NCI-H446 (cell line): ENCODE measurements around the gene HDAC6.
"Not testable (repeated sequence)": the region's sequence is repeated elsewhere in the genome, so short reads cannot be mapped to it uniquely, and the experiment has no call there.

Experiments used
- DNase-seq, 2 experiments: peaks; one replicate each; lab custom pipeline; 2025; lab: John Stamatoyannopoulos, UW

The HDAC6 gene

DNA sequence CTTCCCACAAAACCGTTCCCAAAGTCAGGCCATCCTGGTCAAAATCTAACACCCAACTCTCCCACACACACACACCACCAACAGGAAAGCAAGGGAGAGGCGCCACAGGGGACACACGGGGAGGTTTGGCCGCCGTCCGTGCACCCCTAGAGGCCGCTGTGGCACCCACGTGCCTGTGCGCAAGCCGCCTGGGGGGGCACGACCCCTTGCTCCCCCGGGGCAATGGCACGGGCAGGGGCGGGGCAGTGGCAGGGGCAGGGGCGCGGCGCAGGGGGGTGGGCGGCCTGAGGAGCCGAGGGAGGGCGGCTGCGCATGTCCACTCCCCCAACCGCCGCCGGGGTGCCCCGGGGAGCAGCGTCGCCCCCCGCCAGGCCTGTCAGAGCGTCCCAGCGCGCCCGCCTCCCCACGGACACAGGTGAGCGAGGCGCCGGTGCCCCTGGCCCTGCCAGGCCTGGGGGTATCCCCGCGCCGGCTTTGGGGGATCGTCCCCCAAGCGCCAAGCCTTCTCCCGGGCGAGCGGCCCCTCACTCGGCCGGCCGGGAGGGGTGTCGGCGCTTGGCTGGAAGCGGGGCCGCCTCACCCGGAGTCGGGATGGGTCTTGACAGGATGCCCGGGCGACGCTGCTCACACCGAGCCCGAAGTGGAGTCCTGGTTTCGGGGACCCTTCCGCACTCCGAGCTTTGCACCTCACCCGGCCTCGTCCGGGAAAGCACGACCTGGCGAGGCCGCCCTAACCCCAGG, 24.4 kb downstream of the HDAC6 start, which contains the start of gene ERAS:
Gene ERAS (plus strand): TSS at position 379 of the 741 bp plus-strand sequence. CDS start 2,611 bp downstream, outside the sequence.
- no peak for DNase-seq

DNA sequence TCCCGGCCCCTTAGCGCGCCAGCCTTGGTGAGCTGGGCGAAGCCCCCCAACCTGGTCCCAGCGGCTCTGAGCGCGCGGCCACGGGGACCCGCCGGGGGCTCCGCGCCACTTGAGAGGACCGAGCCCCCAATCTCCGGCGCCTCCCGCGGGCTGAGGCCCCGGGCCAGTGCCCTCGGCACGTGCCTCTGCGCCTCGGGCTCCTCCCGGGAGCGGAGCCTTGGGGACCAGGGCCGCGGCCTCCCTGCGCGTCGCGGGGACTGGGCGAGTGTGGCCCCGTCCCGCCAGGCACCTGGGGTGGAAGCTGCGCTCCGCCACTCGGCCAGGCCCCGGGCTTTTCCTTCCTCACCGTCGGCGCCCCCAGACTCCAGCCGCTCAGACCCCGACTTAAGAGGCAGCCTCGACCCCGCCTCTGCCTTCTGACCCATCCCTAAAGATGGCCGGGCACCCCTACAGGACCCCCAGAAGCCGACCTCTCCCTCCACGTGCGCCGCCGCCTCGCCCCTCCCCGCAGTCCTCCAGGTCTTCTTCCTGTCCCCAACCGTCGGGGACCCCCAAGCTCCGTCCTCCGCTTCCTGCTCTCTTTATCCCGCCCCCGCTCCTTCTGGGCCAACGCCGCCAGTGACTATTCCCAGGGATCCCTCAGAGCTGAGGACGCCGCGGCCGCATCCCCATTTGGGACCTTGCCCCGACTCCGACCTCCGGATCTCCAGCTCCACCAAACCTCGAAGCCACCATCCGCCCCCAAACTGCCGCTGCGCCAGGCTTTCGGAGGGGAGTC, 25.2 kb downstream of the HDAC6 start:
- DNase-seq: no peak

DNA sequence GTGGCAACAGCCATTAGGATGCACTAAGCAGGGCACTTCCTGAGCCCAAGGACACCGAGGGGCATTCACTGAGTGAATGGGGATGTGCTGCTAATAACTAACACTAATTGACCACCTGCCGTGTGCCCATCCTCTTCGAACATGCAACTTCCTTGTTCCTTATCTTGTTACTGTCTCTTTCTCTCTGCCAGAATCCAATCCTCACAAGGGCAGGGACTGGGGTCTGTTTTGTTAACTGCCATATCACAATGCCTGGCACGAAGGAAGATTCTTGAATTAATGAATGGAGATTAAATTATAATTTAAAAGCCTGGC, 25.7 kb downstream of the HDAC6 start:
- DNase-seq: no peak

DNA sequence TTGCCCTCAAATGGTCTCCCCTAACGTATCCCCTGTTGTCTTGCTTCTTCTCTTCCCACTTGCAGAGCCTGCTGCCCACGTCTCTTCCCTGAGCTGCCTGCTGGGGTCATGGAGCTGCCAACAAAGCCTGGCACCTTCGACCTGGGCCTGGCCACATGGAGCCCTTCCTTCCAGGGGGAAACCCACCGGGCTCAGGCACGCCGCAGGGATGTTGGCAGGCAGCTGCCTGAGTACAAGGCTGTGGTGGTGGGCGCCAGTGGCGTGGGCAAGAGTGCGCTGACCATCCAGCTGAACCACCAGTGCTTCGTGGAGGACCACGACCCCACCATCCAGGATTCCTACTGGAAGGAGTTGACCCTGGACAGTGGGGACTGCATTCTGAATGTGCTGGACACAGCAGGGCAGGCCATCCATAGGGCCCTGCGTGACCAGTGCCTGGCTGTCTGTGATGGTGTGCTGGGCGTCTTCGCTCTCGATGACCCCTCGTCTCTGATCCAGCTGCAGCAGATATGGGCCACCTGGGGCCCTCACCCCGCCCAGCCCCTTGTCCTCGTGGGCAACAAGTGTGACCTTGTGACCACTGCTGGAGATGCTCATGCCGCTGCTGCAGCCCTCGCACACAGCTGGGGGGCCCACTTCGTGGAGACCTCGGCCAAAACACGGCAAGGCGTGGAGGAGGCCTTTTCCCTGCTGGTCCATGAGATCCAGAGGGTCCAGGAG, 27.3 kb downstream of the HDAC6 start:
- no peak for DNase-seq

DNA sequence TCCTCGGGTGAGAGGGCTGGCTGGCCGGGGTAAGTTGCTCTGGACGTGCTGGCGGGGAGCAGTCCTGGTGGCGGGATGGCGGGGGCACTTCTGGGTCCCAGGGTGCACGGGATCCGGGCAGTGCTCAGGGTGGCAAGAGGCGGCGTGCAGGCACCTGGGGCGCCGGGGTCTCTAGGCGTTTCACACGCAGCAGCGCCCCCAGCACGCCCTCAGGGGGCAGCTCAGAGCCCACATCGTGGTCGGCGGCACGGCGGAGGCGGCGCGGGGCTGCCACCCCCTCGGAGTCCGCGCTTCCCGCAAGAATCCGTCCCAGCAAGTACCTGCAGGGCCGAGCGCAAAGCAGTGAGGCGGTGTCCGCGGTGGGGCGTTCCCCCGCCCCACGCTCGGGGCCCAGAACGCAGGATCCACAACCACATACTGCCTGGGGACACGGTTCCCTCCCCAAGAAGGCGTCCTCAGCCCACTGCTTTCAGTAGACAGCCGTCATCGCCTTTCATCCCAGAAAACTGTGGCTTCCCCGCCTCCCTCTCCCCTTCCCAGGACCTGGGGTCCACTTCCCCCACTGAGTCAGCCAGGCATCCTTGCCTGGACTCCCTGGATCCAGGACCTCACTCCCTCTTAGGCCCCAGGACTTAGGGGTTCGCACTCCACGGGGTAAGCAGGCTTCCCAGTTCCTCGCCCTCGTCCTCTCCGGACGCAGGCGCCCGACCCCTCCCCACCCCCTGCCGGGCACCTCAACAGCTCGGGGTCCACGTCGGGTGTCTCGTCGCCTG, 29.5 kb downstream of the HDAC6 start:
- DNase-seq: no peak

DNA sequence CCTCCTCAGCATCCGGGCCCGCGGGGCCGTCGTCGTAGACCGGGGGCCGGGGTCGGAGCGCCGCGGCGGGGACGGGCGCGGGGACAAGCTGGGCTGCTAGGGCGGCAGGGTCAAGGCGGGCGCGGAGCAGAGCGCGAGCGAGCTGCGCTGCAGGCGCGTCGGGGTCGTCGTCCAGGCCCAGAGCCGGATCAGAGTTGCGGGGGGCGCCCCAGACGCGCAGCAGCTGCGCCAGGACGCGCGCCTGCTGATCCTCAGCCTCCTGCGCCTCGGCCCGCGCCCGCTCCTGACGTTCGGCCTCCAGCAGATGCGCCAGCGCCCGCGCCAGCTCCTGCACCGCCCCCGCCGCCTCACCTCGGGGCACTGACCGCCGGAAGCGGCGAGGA, 30.0 kb downstream of the HDAC6 start:
- DNase-seq: no peak

DNA sequence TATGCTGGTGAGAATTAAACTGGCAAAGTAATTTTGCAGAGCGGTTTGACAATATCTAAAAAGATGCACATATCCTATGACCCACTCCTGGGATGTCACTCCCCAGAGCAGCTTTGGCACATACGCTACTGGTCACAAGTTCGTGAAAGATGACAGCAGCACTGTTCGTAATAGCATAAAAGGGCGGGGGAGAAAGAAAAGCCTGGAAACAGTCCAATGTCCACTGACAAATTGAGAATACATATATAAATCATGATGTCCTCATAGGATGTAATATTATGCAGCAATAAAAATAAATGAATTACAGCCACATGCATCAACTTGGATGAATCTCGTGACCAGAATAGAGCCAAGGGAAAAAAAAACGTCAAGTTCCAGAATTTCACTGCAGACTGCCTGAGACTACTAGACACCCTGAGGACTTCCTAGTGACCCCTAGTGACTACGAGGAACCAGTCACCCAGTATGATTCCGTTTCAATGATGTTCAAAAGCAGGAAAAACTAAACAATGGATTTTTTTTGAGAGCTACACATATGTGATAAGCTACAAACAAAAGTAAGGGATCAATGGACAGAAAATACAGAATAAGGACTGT, 31.8 kb downstream of the HDAC6 start:
- DNase-seq: no peak

DNA sequence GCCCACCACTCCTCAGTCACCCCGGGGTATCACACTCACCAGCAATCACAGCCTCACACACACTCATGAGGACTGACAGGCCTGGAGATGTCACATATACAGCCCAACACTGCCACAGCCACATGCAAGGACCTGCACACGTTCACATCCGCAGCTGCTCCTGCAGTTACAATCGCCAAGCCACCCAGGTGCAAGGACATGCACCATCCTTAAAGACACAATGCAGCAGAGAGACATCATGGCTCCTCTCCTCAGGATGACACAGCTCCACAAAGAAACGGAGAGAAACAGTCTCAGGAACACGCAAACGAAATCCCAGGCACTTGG, 32.5 kb downstream of the HDAC6 start:
- no peak for DNase-seq

DNA sequence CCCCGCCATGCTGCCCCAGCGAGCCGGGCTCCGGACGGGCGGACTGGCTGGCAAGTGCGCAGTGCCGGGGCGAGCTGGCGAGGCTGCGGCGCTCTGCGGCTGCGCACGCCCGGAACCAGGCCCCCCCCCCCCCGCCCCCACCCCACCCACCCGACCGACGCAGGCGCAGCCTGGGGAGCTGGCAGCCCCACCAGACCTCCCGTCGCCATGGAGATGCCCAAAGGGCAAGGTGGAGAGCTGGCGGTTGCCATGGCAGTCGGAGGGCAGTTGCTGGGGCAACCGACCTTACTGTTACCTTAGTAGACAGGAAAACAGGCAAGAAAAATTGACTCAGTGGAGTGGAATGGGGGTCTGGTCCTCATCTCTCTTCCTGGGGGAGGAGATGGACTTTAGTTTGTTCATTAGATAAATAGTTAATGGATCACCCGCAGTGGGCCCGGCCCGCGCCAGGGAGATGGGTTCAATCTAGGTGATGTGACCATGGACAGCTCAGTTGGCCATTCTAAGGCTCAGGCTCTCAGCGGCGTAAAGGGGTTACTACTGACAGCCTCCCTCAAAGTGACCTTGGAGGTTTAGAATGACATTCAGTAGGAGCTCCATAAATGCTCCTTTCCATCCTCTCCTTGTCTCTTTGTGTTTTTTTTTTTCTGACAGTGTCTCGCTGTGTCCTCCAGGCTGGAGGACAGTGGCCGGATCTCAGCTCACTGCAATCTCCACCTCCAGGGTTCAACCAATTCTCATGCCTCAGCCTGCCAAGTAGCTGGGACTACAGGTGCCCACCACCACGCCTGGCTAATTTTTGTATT, 33.9 kb downstream of the HDAC6 start, which contains the start of gene PCSK1N:
Gene PCSK1N (minus strand): TSS at position 87 of the 806 bp plus-strand sequence. CDS start 78 bp downstream, at position 9.
- no peak for DNase-seq

DNA sequence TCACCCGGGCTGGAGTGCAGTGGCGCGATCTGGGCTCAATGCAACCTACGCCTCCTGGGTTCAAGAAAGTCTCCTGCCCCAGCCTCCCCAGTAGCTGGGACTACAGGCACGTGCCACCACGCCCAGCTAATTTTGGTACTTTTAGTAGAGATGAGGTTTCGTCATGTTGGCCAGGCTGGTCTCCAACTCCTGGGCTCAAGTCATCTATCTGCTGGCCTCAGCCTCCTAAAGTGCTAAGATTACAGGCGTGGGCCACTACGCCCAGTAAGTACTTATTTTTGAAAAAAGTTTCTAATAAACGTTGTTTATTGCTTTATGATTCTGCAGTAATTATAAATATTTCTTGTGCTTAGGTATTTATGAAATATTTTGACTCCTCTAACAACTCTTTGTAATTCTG, 37.8 kb downstream of the HDAC6 start:
- DNase-seq: no peak

DNA sequence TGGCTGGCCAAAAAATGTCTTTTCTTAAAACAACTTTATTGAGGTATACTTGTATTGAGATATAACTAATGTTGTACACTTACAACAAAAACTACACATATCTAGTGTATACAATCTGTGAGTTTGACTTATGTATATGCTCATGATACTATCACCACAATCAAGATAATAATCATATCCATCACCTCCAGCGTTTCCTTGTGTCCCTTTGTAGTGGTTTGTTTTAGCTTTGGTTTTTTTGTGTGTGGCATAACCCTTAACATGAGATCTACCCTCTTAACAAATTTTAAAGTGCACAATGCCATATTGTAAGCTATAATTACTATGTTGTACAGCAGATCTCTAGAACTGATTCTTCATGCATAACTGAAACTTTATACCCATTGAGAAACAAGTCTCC, 47.0 kb downstream of the HDAC6 start:
- no peak for DNase-seq

DNA sequence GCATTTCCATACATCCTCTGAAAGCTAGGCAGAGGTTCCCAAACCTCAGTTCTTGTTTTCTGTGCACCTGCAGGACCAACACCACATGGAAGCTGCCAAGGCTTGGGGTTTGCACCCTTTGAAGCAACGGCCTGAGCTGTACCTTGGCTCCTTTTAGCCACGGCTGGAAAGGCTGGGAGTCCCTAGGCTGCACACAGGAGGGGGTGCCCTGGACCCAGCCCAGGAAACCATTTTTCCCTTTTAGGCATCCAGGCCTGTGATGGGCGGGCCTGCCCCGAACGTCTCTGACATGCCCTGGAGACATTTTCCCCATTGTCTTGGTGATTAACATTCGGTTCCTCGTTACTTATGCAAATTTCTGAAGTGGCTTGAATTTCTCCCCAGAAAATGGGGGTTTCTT, 51.0 kb downstream of the HDAC6 start:
- no peak for DNase-seq

DNA sequence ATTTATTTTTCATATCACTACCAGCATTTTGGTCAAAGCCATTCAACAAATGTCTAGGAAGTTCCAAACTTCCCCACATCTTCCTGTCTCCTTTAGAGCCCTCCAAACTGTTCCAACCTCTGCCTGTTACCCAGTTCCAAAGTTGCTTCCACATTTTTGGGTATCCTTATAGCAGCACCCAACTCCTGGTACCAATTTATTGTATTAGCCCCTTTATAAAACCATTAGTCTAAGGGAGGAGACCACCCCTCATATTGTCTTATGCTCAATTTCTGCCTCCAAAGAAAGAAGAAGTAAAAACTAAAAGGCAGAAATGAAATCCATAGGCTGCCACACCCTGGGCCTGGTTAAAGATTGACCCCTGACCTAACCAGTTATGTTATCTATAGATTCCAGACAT, 51.6 kb downstream of the HDAC6 start:
- not testable (repeated sequence) for DNase-seq

DNA sequence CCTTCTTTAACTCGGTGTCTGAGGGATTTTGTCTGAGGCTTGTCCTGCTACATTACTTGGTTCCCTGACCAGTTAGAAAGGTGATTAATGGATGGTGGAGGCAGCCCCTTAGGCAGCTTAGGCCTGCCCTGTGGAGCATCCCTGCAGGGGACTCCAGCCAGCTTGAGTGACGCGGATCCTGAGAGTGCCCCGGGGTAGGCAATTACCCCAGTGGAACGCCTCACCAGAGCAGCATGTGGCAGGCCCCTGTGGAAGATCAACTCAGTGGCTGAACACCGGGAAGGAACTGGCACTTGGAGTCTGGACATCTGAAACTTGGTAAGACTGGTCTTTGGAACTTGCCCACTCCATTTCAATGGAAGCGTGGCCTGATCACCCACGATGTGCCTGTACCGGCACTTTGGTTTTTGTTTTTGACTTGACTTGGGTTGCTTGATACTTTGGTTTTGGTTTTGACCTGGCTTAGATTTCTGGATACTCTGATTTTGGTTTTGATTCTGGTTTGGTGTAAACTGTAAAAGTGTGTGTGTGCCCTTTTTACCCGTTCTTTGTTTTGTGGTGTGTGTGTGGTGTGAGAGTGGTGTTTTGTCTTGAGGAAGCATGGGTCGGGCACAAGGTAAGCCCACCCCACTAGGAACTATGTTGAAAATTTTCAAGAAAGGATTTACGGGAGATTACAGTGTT, 52.4 kb downstream of the HDAC6 start:
- not testable (repeated sequence) for DNase-seq

DNA sequence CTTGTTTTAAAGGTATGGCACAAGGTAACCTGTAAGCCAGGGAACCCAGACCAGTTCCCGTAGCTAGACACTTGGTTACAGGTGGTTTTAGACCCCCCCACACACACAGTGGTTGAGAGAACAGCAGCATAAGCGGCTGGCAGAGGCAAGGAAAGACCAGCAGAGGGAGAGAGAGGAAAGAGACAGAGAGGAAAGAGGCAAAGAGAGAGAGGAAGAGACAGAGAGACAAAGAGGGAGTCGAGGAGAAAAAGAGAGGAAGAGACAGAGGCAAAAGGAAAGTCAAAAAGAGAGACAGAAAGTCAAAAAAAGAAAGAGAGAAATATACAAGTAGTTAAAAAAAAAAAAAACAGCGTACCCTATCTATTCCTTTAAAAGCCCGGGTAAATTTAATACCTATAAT, 53.0 kb downstream of the HDAC6 start:
- DNase-seq: no peak

DNA sequence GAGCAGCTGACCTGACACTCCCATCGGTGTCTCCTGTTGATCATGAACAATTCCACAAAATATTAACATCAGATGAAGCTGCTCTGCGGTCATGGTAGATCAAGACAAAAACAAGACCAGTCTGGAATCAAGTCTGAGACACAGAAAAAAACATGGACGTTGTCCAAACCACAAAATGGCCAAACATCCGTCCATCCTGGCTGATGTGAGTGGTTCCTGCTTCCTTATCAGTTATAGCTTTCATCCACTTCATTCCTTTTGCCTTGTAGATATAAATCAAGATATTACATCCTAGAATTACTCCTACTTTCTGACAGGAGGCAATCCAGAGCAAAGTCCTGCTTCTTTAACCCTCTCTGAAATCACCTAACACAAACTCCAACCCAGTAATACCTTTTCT, 62.3 kb downstream of the HDAC6 start:
- DNase-seq: no peak

DNA sequence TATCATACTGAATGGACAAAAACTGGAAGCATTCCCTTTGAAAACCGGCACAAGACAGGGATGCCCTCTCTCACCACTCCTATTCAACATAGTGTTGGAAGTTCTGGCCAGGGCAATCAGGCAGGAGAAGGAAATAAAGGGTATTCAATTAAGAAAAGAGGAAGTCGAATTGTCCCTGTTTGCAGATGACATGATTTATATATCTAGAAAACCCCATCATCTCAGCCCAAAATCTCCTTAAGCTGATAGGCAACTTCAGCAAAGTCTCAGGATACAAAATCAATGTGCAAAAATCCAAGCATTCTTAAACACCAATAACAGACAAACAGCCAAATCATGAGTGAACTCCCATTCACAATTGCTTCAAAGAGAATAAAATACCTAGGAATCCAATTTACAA, 70.2 kb downstream of the HDAC6 start:
- DNase-seq: not testable (repeated sequence)
